Upper lobe of right lung (tissue), 1 donor: Measurements from ENCODE around the gene DOCK1. TPM values are rescaled to one million over a fixed set of nuclear protein-coding genes. Genes with fewer than 3 reads are reported as not detected.

Source experiments
- ATAC-seq: fragments of 200-7000 bp; cut with Tn5 transposase; one replicate; pipeline ENCODE4 v1.9.1; 2020; ENCODE audit warnings: mild to moderate bottlenecking, moderate library complexity
- DNase-seq: peaks from one replicate; pipeline ENCODE4 v3.0.0-alpha.2; 2020
- H3K27ac ChIP-seq: fragments of 200-600 bp; one replicate; pipeline ENCODE4 v1.8.0; 2022
- H3K27me3 ChIP-seq: fragments of 200-600 bp; one replicate; pipeline ENCODE4 v1.8.0; 2022; ENCODE audit warnings: mild to moderate bottlenecking
- H3K36me3 ChIP-seq: fragments of 200-600 bp; one replicate; pipeline ENCODE4 v1.8.0; 2022
- H3K4me1 ChIP-seq: fragments of 200-600 bp; one replicate; pipeline ENCODE4 v1.8.0; 2022
- H3K4me3 ChIP-seq: fragments of 200-600 bp; one replicate; pipeline ENCODE4 v1.8.0; 2022; ENCODE audit warnings: mild to moderate bottlenecking
- H3K9me3 ChIP-seq: fragments of 200-600 bp; one replicate; pipeline ENCODE4 v1.8.0; 2022
- CTCF ChIP-seq: fragments of 200-600 bp; IDR thresholded peaks from one replicate; pipeline ENCODE4 v1.8.0; 2022; ENCODE audit warnings: antibody characterized with exemption
- intact Hi-C: fragments of 100-400 bp; cut with DNase I; formaldehyde crosslinking; loops from one replicate; pipeline ENCODE4 v1.11.0; 2022
- total RNA-seq: library from RNA; stranded (reverse); fragmentation: NEBNext Ultra II Directional; extraction: Animal tissue kit (Norgen Biotek cat#: 25700); gene quantifications from one replicate; pipeline ENCODE4 v1.2.1, GENCODE V29; 2021
- donor health status: DM: no; HTN: yes; CAD: no; lungs with severe emphysema.

DOCK1 gene
- total RNA-seq, 1 donor from 2014 or later: 46.4 TPM

GRCh38 chr10:127055263-127055662 is 150.0 kb downstream of the DOCK1 start:
- DNase-seq (no peak), ATAC-seq (no peak)
- H3K9me3 ChIP-seq: peaks cover 18% of the 10 kb centered on the region
- no peak for TF ChIP-seq CTCF
- H3K27ac ChIP-seq: no peak overlapping the region
- intact Hi-C loops: no loop called here
- no peaks in the 10 kb centered on the region for H3K4me1 ChIP-seq
- H3K4me3 ChIP-seq: no peak overlapping the region
- H3K27me3 ChIP-seq: no peaks in the 10 kb centered on the region
- H3K36me3 ChIP-seq: peaks cover 34% of the 10 kb centered on the region

GRCh38 chr10:127059314-127059713 is 154.1 kb downstream of the DOCK1 start:
- Histone ChIP-seq H3K27me3 (no peaks in the 10 kb centered on the region), H3K4me3 (no peak overlapping the region), H3K9me3 (peaks cover 18% of the 10 kb centered on the region), H3K27ac (no peak overlapping the region), H3K36me3 (peaks cover 32% of the 10 kb centered on the region), H3K4me1 (no peaks in the 10 kb centered on the region)
- intact Hi-C loops: no loop called here
- TF ChIP-seq CTCF: no peak
- DNase-seq: no peak
- ATAC-seq: no peak

- Histone ChIP-seq H3K36me3 (peaks cover 23% of the 10 kb centered on the region), H3K27me3 (no peaks in the 10 kb centered on the region), H3K4me1 (no peaks in the 10 kb centered on the region), H3K4me3 (no peak overlapping the region), H3K9me3 (peaks cover 3% of the 10 kb centered on the region), H3K27ac (no peak overlapping the region)
- ATAC-seq: no peak
- TF ChIP-seq CTCF: no peak
- intact Hi-C loops: no loop called here
- DNase-seq: no peak
These were observed 158.5 kb downstream of the DOCK1 start for GRCh38 chr10:127063762-127064161.

GRCh38 chr10:127064474-127064873 is 159.2 kb downstream of the DOCK1 start:
- DNase-seq (no peak), ATAC-seq (peak; percentile 31)
- no peak overlapping the region for H3K4me3 ChIP-seq
- intact Hi-C loops: no loop called here
- H3K4me1 ChIP-seq: no peaks in the 10 kb centered on the region
- H3K36me3 ChIP-seq: peaks cover 30% of the 10 kb centered on the region
- no peaks in the 10 kb centered on the region for H3K9me3 ChIP-seq
- H3K27ac ChIP-seq: no peak overlapping the region
- H3K27me3 ChIP-seq: no peaks in the 10 kb centered on the region
- TF ChIP-seq CTCF: no peak

GRCh38 chr10:127067542-127068194 is 162.4 kb downstream of the DOCK1 start:
- intact Hi-C loops: no loop called here
- H3K4me3 ChIP-seq: no peak overlapping the region
- H3K9me3 ChIP-seq: no peaks in the 10 kb centered on the region
- no peaks in the 10 kb centered on the region for H3K27me3 ChIP-seq
- ATAC-seq (no peak), DNase-seq (no peak)
- H3K36me3 ChIP-seq: peaks cover 29% of the 10 kb centered on the region
- TF ChIP-seq CTCF: no peak
- no peak overlapping the region for H3K27ac ChIP-seq
- no peaks in the 10 kb centered on the region for H3K4me1 ChIP-seq

- no peak for DNase-seq
- TF ChIP-seq CTCF: no peak
- no peak for ATAC-seq
- Histone ChIP-seq H3K27ac (no peak overlapping the region), H3K4me3 (no peak overlapping the region), H3K4me1 (no peaks in the 10 kb centered on the region), H3K36me3 (peaks cover 22% of the 10 kb centered on the region), H3K9me3 (no peaks in the 10 kb centered on the region), H3K27me3 (no peaks in the 10 kb centered on the region)
- intact Hi-C loops: no loop called here
These were observed 163.3 kb downstream of the DOCK1 start for GRCh38 chr10:127068485-127068884.
